ENCODE results near the gene POFUT2.

The POFUT2 gene

DNA sequence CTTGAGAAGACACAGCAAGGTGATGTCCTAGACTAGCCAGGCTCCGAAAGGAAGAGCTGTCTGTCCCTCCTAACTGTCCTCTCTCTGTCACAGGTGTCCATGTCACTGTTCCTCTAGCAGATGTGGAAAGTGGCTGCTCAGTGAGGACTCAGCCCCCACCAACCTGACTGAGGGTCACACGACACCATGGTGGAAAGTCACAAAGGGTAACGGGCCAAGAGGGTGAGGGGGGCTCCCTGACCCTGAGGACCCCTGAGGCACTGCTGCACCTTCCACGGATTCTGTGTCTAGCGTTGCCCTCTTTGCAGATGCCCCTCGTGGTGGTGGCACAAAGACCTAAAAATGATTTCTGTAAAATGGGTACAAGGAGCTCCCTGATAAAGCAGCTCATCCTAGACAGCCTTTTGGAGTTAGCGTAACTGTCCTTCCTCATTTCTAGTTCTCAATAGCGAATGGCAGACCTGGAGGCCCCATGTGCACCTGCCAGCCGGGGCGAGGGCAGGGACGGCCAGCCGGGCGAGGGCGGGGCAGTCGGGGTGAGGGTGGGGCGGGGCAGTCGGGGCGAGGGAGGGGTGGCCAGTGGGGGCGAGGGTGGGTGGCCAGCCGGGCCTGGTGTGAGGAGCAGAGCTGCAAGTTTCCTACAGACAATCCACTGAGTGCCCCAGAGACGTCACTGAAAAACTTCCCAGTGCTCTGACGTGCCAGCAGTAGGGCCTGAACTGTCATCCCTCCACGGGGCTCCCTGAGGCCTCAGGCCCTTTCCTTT lies 23.4 kb downstream of the POFUT2 start:
- no peak for DNase-seq (ENCODE audit: low read depth in 1 of 2, low spot score in 1 of 2)

DNA sequence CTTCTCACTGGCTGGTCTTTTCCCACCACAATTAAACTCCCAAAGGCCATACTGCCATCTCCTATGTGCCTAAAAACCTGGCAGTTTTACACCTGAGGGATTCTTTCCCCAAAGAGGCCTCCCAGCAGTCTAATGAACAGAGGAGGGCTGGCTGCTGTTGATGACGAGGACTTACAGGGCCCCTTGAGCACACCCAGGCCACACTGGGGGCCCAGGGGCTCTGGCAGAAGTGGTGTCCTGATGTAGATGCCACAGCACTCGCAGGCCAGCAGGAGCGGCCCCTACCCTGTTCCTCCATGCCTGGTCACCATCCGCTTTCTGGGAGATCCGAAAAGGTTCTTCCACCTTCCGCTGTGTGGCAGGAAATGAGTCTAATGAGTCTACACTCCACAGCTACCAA lies 24.2 kb downstream of the POFUT2 start:
- no peak for DNase-seq (ENCODE audit: low read depth in 1 of 2, low spot score in 1 of 2)

DNA sequence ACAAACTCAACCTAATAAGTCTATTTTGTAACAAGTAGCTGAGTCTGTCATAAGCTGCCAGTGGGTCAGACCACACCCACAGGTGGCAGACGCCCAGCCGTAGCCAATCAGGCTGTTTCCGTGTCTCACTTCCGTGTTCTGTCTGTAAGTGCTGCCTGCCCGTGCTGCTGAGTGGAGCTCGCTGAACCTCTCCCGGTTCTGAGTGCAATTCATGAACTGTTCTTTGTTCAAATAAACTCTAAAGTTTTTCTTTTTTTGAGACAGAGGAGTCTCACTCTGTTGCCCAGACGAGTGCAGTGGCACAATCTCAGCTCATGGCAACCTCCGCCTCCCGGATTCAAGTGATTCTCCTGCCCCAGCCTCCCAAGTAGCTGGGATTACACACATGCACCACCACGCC lies 25.1 kb downstream of the POFUT2 start:
- DNase-seq (ENCODE audit: low read depth in 1 of 2, low spot score in 1 of 2) = no peak

DNA sequence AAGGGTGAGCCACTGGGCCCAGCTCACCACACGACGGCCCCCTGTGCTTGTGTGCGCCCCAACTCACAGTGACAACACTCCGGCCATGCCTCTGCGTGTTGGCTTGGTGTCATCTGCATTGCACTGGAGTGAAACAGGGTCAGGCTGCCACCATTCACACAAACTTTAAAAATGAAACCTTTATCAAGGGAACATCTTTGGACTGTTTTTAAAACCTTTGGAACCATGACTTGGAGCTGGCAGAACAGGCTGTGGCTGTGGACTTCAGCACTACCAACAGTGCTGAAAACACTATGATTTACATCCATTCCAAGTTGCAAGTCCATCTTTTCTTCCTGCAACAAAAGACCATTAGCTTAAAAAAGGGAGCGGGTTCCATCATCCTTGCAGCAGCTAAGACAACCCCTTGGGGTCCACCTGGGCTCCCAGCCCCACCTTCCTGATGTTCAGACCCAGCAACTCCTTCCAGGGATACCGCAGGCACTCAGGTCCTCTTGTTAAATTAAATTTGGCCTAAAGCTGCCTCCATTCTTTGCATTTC lies 25.6 kb downstream of the POFUT2 start:
- no peak for DNase-seq (ENCODE audit: low read depth in 1 of 2, low spot score in 1 of 2)

DNA sequence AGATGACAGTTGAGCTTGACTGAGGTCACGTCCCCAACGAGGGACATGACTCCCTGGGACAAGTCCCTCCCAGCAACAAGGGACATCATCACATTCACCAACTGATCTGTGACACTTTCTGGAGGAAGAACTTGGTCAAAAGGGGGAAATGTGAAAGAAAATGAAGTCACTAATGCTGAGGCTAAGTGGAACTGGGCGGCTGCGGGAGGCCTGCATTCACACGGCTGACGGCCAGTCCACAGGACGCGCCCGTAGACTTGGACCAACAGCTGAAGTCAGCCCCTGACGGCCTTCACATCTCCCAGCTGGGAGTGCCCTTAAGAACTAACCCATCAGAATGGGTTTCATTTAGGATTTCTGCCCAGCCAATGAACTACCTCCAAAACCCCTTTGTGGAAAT lies 26.6 kb downstream of the POFUT2 start:
- DNase-seq (ENCODE audit: low read depth in 1 of 2, low spot score in 1 of 2) = no peak

DNA sequence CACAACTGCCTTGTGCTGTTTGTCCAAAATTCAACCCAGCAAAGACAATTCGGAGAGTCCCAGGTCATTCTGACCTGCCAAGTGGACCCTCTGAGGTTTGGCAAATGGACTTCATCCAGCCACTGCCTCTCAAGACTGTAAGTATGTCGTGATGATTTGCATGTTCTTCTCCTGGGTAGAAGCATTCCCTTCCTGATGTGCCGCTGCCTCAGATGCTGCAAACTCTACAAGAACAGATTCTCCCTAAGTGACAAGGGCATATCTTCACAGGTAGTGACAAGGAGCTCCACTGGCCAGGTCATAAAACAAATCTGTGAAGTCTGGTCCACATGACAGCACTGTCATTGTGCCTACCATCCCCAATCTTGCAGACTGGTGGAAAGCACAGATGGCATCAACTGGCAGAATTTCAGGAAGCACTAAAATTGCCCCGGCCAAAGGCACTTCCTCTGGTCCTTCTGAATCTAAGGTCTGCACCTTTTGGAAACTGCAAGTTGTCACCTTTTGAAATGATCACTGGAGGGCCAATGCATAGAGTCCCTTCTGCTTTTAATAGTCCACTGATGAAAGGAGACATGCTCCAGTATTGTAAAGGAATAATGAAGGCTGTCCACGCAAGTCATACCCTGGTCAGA lies 27.4 kb downstream of the POFUT2 start:
- no peak for DNase-seq (ENCODE audit: low read depth in 1 of 2, low spot score in 1 of 2)

DNA sequence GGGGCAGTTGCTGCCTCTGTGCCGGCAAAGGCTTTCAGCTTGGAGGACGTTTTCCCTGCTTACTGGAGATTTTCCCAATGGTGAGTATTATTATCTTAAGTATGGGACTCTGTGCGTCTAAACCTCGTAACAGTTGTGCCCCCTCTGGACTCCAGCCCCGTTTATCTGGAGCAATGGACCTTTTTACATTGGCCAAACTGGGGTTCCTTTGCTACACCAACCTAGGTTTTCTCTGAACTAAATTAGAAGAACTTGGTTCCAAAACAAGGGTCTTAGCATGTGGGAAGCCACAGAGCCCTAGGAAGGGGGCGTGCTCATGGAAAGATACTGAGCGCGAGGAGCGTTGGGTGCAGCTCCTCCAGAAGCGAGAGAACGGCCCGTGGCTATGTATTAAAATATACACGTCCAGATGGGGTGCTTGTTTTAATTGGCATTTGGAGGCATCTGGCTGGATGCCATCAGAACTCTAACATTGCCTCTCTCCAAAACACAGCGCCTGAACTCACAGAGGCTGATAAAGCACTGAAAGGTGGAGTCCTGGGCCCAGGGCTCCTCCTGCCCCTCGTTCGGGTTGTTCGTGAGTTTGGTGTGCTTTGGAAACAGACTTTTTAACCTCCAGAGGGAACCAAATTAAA lies 28.4 kb downstream of the POFUT2 start:
- DNase-seq (ENCODE audit: low read depth in 1 of 2, low spot score in 1 of 2) = no peak

DNA sequence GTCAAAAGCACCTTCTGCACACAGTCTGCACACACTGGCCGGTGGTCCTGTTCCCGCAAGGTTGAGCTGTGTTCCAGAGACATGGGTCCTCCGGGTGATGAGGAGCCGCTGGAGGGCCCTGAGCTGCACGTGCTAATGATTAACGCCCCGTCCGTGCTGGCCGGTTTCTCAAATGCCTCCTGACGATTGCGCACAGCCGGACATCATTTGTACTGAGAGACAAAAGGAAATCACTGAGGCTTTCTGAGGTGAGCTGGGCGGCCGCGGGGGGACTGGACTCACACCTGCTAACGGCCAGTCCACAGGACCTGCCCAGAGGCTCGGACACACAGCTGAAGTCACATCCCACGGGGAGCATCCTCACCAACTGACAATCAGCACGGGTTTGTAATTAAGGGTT lies 29.2 kb downstream of the POFUT2 start:
- DNase-seq (ENCODE audit: low read depth in 1 of 2, low spot score in 1 of 2) = no peak

DNA sequence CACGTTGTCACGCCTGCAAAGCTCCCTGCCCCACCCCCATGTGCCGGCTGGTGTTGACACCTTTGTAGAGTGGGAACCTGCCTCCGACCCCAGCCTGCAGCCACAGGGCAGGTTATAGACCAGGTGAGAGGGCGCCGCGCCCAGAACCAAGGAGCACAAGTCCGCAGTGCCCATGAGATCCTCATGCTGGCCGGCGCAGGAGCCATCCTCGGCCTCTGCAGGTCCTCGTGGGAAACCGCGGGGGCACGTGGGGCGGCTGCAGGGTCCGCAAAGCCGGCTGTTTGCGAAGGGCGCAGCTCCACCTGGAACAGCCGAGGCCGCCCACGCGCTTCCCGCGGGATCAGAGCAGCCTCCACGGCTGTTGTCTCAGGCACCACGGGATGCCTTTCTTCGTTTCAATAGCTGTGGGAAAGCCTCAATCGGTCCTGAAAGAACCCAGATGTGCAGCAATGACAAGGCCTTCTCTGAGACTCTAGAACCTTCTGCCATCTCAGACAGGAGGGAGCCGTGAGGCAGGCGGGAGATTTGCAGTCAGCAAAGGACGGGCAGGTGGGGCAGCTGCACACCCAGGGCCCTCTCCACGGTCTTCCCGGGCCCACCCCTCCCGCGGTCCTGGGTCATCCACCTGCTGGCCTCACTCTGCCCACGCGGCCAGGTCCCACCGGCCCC lies 29.9 kb downstream of the POFUT2 start:
- no peak for DNase-seq (ENCODE audit: low read depth in 1 of 2, low spot score in 1 of 2)

DNA sequence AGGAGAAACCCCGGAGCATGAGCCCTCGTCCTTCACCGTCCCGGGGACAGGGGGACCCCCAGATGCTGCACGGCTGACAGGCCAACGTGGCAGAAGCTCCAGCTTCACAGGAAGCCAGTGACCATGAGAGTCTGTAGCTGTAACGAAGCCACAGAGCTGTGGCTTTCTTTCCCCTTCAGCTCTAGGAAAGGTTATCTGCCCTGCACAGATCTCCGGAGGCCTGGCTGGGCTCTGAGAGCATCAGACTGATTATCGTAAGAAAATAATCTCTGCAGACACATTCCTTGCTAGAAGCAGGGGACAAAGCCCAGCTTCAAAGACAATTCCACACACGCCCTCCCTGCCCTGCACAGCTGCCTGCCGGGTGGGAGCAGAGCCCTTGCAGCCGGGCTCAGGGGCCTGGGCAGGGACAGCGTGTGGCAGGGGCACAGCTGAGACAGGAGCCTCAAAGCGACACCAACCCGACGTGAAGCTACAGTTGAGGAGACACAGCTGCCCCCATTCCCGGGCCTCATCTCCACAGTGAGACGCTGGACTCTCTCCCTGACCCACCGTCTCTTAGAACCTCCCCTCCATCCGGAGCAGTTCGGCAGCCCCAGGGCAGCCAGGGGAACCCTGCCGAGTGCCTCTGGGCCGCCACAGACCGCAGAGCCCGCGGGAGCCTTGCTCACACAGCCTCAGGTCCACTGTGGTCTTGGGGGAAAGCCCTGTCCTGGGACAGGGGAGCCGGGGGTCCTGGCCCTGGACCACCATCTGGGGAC lies 30.6 kb downstream of the POFUT2 start:
- no peak for DNase-seq (ENCODE audit: low read depth in 1 of 2, low spot score in 1 of 2)

DNA sequence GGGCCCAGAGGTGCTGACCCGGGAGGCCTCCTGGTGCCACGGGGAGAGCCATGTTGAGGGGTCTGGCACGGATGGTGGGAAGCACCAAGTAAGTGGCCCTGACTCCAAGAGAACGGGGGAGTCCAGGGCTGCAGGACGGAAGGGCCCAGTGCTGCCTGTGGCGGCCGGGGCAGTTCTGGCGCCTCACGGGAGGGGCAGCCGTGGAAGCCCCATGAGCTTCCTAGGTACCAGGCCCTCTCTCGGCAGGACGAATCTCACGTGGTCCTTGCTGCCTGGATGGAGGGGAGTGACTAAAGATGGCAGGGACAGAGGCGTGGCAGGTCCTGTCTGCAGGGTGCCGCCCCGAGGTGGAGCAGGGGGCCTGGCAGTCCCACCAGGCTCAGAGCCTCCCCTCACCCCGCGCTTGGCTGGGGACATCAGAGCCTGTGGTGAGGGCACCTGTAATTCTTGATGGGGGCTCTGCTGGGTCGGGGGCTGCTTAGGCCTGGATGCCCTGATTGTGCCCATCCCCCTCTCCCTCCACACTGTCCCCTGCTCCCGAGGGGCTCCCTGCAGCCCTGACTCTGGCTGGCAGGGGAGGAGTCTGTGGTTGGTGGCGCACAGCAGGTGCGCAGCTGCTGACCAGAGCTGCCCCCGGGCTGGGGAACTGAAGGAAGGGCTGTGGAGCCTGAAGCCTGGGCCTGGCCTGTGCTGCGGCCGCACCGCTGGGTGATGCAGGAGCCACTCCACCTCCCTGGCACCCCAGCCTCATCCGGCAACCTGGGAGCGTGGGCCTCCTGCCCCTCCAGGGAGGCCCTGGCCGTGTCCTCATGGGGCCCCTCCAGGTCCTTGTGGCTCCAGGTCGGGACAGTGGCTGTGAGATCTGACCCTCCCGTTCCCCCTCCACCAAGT lies 31.4 kb downstream of the POFUT2 start:
- DNase-seq (ENCODE audit: low read depth in 1 of 2, low spot score in 1 of 2) = no peak

DNA sequence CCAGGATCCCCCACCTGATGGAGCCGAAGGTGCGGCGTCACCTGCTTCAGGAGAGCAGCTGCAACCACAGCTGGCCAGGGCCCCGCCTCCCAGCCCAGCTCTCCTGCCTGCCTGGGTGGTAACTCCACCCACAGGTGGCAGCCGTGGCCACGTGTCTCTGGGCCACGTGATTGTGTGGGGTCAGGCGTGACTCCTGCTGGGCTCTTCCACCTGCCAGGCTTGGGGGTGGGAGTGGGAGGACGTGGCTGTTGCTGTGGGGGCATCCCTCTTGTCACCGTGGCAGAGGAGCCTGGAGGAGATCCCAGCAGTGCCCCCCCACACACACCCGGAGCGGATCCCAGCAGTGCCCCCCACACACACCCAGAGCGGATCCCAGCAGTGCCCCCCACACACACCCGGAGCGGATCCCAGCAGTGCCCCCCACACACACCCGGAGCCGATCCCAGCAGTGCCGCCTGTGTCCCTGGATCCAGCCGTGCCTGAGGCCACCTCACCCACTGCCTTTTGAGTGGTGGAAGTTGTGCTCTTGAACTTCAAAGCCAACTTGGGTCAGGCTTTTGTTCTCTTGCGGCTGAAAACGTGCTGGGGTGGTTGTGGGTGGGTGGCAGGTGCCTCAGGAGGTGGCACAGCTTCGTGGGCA lies 32.2 kb downstream of the POFUT2 start:
- no peak for DNase-seq (ENCODE audit: low read depth in 1 of 2, low spot score in 1 of 2)

DNA sequence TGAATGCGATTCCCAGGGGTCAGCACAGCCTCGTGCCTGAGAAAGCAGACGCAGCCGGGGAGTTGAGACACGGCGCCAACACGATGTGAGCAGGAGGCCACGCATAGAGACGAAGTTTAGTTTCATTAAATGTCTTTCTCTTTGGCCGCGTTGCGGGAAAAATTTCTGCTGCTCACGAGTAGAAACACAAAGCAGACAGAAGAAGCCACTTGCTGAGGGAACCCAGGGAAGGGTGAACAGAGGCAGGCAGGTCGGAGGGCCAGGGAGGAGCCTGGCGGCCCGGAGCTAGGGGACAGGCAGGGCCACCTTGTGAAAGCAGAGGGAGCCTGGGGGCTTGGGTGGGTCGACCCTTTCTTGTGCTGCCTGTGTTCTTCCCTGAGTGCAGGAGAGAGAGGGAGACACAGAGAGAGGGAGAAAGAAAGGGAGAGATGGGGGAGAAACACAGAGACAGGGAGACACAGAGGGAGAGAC lies 33.2 kb downstream of the POFUT2 start:
- no peak for DNase-seq (ENCODE audit: low read depth in 1 of 2, low spot score in 1 of 2)

DNA sequence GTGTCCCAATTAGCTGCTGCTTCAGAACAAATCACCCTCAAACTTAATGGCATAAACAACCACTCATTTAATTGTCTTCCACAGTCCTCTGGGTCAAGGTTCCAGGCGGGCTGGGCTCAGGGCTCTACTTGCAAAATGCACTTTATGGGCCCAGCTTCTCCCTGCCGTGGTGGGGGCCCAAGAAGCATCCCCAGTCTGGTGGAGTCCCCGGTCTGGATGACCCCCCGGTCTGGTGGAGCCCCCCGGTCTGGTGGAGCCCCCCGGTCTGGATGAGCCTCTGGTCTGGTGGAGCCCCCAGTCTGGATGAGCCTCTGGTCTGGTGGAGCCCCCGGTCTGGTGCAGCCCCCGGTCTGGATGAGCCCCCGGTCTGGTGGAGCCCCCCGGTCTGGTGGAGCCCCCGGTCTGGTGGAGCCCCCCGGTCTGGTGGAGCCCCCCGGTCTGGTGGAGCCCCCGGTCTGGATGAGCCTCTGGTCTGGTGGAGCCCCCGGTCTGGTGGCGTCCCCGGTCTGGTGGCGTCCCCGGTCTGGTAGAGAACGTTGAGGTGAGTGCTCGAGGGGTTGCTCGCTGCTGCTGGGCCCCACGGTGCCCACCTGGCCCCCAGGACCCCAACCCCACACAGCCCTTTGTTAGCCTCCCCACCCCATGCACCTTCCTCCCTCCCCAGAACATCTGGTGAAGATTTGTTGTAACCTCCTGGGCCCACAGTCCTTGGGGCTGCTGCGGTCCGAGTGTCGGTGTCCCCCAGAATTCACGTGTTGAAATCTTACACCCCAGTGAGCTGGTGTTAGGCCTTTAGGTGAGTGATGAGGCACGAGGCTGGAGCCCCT lies 33.8 kb downstream of the POFUT2 start:
- DNase-seq (ENCODE audit: low read depth in 1 of 2, low spot score in 1 of 2) = no peak

DNA sequence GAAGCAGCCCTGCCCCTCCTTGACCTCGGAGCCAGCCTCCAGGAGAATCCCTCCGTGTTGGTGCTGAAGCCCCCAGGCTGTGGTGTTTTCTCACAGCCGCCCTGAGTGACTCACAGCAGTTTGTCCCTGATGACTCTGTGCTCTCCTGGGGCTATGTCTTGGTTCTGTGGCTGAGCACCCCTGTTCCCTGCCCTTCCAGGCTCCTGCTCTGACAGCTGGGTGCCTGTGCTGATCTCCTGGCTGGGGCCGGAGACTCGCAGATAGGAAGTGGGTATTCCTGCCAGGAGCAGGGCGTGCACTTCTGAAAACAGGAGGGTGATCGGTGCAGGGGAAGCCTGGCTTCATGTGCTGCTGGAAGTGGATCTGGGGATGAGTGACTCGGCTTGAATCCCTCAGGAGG lies 34.5 kb downstream of the POFUT2 start:
- no peak for DNase-seq (ENCODE audit: low read depth in 1 of 2, low spot score in 1 of 2)

DNA sequence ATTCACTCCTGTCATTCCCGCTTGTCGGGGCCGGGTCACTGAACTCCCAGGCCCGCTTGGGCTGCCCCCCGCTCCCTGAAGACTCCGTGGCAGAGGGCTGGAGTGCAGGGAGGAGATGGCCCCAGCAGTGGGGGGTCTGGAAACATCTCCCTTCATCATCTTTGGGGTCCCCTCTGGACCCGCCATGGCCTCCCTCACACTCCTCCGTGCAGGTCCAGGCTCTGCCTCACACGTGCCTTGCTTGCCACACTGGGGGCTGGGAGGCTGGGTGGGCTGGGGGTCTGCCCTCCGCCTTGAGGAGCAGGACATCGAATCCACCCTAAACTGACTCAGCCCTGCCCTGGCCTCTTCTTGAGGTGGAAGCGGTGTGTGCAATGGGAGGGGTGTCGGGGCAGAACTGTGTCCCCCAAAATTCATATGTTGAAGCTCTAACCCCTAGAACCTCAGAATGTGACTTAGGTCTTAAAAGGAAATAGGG lies 35.2 kb downstream of the POFUT2 start:
- DNase-seq (ENCODE audit: low read depth in 1 of 2, low spot score in 1 of 2) = no peak

DNA sequence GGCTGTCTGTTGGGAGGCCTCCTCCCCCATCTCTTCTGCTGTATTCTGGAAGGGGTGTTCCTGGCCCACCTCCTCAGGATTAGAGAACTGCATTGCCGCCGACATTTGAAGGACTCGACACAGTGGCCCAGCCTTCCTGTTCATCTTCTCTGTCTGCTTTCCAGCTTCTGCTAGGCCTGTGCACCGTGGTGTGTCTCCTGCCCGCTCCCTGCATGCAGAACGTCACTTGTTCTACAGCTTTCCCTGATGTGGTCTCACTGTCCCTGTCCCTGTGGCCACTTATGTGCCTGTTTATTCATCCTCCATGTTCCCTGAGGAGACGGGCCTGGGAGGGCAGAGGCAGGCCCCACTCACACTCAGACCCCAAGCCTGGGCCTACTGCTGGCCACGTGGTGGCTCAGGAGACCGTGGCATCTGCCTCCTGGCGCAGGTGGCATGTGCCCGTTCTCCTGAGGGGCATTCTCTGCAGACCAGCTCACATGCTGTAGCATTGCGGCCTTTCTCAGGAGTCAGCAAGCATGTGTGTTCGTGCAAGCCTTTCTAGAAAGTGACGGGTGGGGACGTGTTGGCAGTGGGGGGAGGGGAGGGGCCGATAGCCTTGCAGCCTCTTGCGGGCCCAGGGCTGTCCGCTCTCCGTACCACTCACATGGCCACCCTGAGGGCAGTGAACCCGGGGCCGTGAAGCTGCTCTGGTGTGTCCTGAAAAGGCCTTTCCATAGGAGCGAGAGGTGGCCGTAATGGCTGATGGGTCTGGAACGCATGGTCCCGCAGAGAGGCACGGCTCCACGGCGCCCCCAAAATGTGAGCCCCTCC lies 35.9 kb downstream of the POFUT2 start:
- no peak for DNase-seq (ENCODE audit: low read depth in 1 of 2, low spot score in 1 of 2)
